ENCODE data around the gene KHDC4. TPM values are rescaled to one million over a fixed set of nuclear protein-coding genes. Genes with fewer than 3 reads are reported as not detected.
A peak's percentile ranks its signal among the peaks of the same experiment; 100 is the strongest.

Gene KHDC4
- total and polyA plus RNA-seq, 2 donors (not counting 3 experiments of a cell fraction or from before 2014, with no cell fraction given) = 47.9 to 54.1 TPM

GRCh38 chr1:155920717-155921116 is 13.5 kb downstream of the KHDC4 start:
- TF ChIP-seq POLR2A (IDR thresholded peaks at IDR 0.05; ENCODE audit: low read depth, low read length) = no peak
- no peak for TF ChIP-seq POLR2AphosphoS5 (IDR thresholded peaks at IDR 0.05; ENCODE audit: insufficient read depth, low read depth, low read length)
- no peak for TF ChIP-seq MYC (IDR thresholded peaks at IDR 0.05; ENCODE audit: low read depth, low read length)
- TF ChIP-seq EZH2 (IDR thresholded peaks at IDR 0.05; ENCODE audit: borderline replicate concordance, low read depth, low read length, severe bottlenecking) = no peak
- TF ChIP-seq MAX (IDR thresholded peaks at IDR 0.05; ENCODE audit: insufficient read depth, insufficient read length) = no peak
- Histone ChIP-seq H3K27me3 (ENCODE audit: control insufficient read depth in 2 of 2, insufficient read depth in 2 of 2, low read length in 2 of 2) (no peaks in the 10 kb centered on the region), H3K9ac (replicated peaks; ENCODE audit: extremely low read depth, insufficient read depth, low read length) (no peak overlapping the region), H3K36me3 (ENCODE audit: control insufficient read depth in 2 of 2, extremely low read depth in 1 of 2, insufficient read depth in 2 of 2, low read length in 2 of 2) (peaks cover 32 to 44% of the 10 kb centered on the region in 2 experiments), H3K4me1 (ENCODE audit: control insufficient read depth, extremely low read depth, insufficient read depth, low read length) (no peaks in the 10 kb centered on the region), H3K9me1 (replicated peaks; ENCODE audit: control insufficient read depth, extremely low read depth, insufficient read depth, low read length) (no peaks in the 10 kb centered on the region), H3K4me3 (replicated peaks in 1 of 3; ENCODE audit: insufficient read depth in 1 of 3, low read depth in 1 of 3, low read length in 3 of 3) (no peak overlapping the region), H3K27ac (ENCODE audit: insufficient read depth, low read depth, low read length) (no peak overlapping the region), H4K20me1 (replicated peaks; ENCODE audit: control insufficient read depth, extremely low read depth, insufficient read depth, low read length) (no peaks in the 10 kb centered on the region), H3K79me2 (ENCODE audit: control insufficient read depth, insufficient read depth, low read length) (peaks cover 24% of the 10 kb centered on the region), H3K4me2 (ENCODE audit: insufficient read depth, low read length) (no peak overlapping the region), H2AFZ (ENCODE audit: low read depth, low read length) (no peak overlapping the region), H3K9me3 (replicated peaks; ENCODE audit: control insufficient read depth, insufficient read depth, low read length) (no peaks in the 10 kb centered on the region)
- ChIA-PET POLR2A (no interaction called here), CTCF (interaction anchor here (2.8 kb wide), 1 partner anchor 69 kb away, joined by 7 read pairs; no protein-coding TSS in a partner anchor)
- dilution Hi-C loops (cut with MboI; ENCODE audit: extremely low pct_ligation_motif_present, low sequenced_read_pairs) (no loop called here), intact Hi-C loops (cut with micrococcal nuclease) (no loop called here)
- no peak for DNase-seq (ENCODE audit: low read depth, low spot score)
- no peak for FAIRE-seq
- TSS peak; percentile 5 for BruUV-seq (replicated peaks)

GRCh38 chr1:155919801-155920200 is 14.4 kb downstream of the KHDC4 start:
- no peak overlapping the region for H3K9ac ChIP-seq (replicated peaks; ENCODE audit: extremely low read depth, insufficient read depth, low read length)
- H4K20me1 ChIP-seq (replicated peaks; ENCODE audit: control insufficient read depth, extremely low read depth, insufficient read depth, low read length) = no peaks in the 10 kb centered on the region
- intact Hi-C loops (cut with micrococcal nuclease) (no loop called here), dilution Hi-C loops (cut with MboI; ENCODE audit: extremely low pct_ligation_motif_present, low sequenced_read_pairs) (no loop called here)
- no peak overlapping the region for H3K4me2 ChIP-seq (ENCODE audit: insufficient read depth, low read length)
- no TSS peak for BruUV-seq (replicated peaks)
- H3K9me1 ChIP-seq (replicated peaks; ENCODE audit: control insufficient read depth, extremely low read depth, insufficient read depth, low read length) = no peaks in the 10 kb centered on the region
- no peak overlapping the region for H3K4me3 ChIP-seq (replicated peaks in 1 of 3; ENCODE audit: insufficient read depth in 1 of 3, low read depth in 1 of 3, low read length in 3 of 3)
- FAIRE-seq (no peak), DNase-seq (ENCODE audit: low read depth, low spot score) (no peak)
- H3K4me1 ChIP-seq (ENCODE audit: control insufficient read depth, extremely low read depth, insufficient read depth, low read length) = no peaks in the 10 kb centered on the region
- H3K27me3 ChIP-seq (ENCODE audit: control insufficient read depth in 2 of 2, insufficient read depth in 2 of 2, low read length in 2 of 2) = no peaks in the 10 kb centered on the region
- H3K36me3 ChIP-seq (ENCODE audit: control insufficient read depth in 2 of 2, extremely low read depth in 1 of 2, insufficient read depth in 2 of 2, low read length in 2 of 2) = peaks cover 30 to 41% of the 10 kb centered on the region in 2 experiments
- TF ChIP-seq JUN (IDR thresholded peaks at IDR 0.05; ENCODE audit: borderline replicate concordance, insufficient read depth, insufficient read length, low read depth) (no peak), MYC (IDR thresholded peaks at IDR 0.05; ENCODE audit: low read depth, low read length) (no peak), CTCF (IDR thresholded peaks at IDR 0.05; ENCODE audit: extremely low read depth in 1 of 2, insufficient read depth in 1 of 2, low read depth in 1 of 2, low read length in 2 of 2) (no peak), EZH2 (IDR thresholded peaks at IDR 0.05; ENCODE audit: borderline replicate concordance, low read depth, low read length, severe bottlenecking) (no peak), GATA2 (IDR thresholded peaks at IDR 0.05; ENCODE audit: insufficient read depth, insufficient read length, low read depth, low read length) (no peak), FOS (IDR thresholded peaks at IDR 0.05; ENCODE audit: borderline replicate concordance, insufficient read depth, low read length) (no peak)
- ChIA-PET POLR2A (no interaction called here), CTCF (interaction anchor here (1.4 kb wide), 1 partner anchor 70 kb away, joined by 6 read pairs; no protein-coding TSS in a partner anchor)
- no peak overlapping the region for H2AFZ ChIP-seq (ENCODE audit: low read depth, low read length)
- H3K79me2 ChIP-seq (ENCODE audit: control insufficient read depth, insufficient read depth, low read length) = peaks cover 21% of the 10 kb centered on the region
- no peaks in the 10 kb centered on the region for H3K9me3 ChIP-seq (replicated peaks; ENCODE audit: control insufficient read depth, insufficient read depth, low read length)
- H3K27ac ChIP-seq (ENCODE audit: insufficient read depth, low read depth, low read length) = no peak overlapping the region

All from endothelial cell of umbilical vein (primary cell).